HepG2 (cell line): ENCODE measurements around the gene DHX8. TPM values are rescaled to one million over a fixed set of nuclear protein-coding genes. Genes with fewer than 3 reads are reported as not detected.
A peak's percentile ranks its signal among the peaks of the same experiment; 100 is the strongest.

Experiments used
- IKZF1 ChIP-seq: fragments of 450-650 bp; IDR thresholded peaks from 2 replicates; pipeline ENCODE4 v1.7.1; 2016
- MED8 ChIP-seq: sonication (generic); formaldehyde crosslinking; IDR thresholded peaks from 2 replicates; pipeline ENCODE4 v1.8.1; 2023; ENCODE audit warnings: mild to moderate bottlenecking, missing genetic modification reagents; ENCODE audit not compliant: insufficient replicate concordance
- TCF7L2 ChIP-seq: IDR thresholded peaks from 2 replicates; pipeline ENCODE4 v1.6.1; 2011; ENCODE audit warnings: mild to moderate bottlenecking, low read depth, low read length, moderate library complexity
- THAP11 ChIP-seq: IDR thresholded peaks from 2 replicates; pipeline ENCODE4 v1.6.1; 2016; ENCODE audit warnings: missing biosample characterization, missing genetic modification reagents
- ZNF431 ChIP-seq: sonication (generic); formaldehyde crosslinking; IDR thresholded peaks from 2 replicates; pipeline ENCODE4 v1.9.0; 2022; ENCODE audit warnings: missing genetic modification reagents, low read depth, mild to moderate bottlenecking, borderline replicate concordance
- ZNF605 ChIP-seq: sonication (generic); formaldehyde crosslinking; IDR thresholded peaks from 2 replicates; pipeline ENCODE4 v1.8.0; 2022; ENCODE audit warnings: mild to moderate bottlenecking, missing genetic modification reagents
- ZNF616 ChIP-seq: sonication (generic); formaldehyde crosslinking; IDR thresholded peaks from 2 replicates; pipeline ENCODE4 v1.5.0; 2020; ENCODE audit warnings: low read depth, mild to moderate bottlenecking, missing genetic modification reagents
- ZNF761 ChIP-seq: sonication (generic); formaldehyde crosslinking; conservative IDR thresholded peaks from 2 replicates; pipeline ENCODE4 v1.4.0; 2020; ENCODE audit warnings: mild to moderate bottlenecking, missing genetic modification reagents
- polyA plus RNA-seq, 8 experiments: library from polyadenylated mRNA; depleted of rRNA in 3 of 8; stranded (reverse) in 7 of 8; unstranded in 1 of 8; fragments of >200 nt; fragmentation: Illumina TruSeq in 4 of 8; extraction: Trizol in 4 of 8; gene quantifications; 2 replicates each; pipeline versions ENCODE4 v1.2.1 to v1.2.3, GENCODE V29; 2011 to 2016; ENCODE audit warnings: low read depth in 4 of 8, missing spikeins in 1 of 8, mixed read lengths in 1 of 8; ENCODE audit not compliant: insufficient read depth in 1 of 8
- total RNA-seq, 5 experiments: library from RNA; depleted of rRNA; stranded (reverse); fragments of >200 nt; fragmentation: Illumina TruSeq; extraction: Trizol; gene quantifications; 2 replicates each; pipeline ENCODE4 v1.2.3, GENCODE V29; 2016; ENCODE audit warnings: low read depth in 1 of 5
- TF ChIP-seq, protein P1 (sequence below): sonication (generic); formaldehyde crosslinking; IDR thresholded peaks from 2 replicates; pipeline ENCODE4 v1.5.0; 2020; ENCODE audit warnings: missing genetic modification reagents
- TF ChIP-seq, protein P2 (sequence below): sonication (generic); formaldehyde crosslinking; conservative IDR thresholded peaks from 2 replicates; pipeline ENCODE4 v1.8.1; 2023; ENCODE audit warnings: missing genetic modification reagents
- TF ChIP-seq, protein P3 (sequence below): sonication (generic); formaldehyde crosslinking; IDR thresholded peaks from 2 replicates; pipeline ENCODE4 v1.9.0; 2021; ENCODE audit warnings: mild to moderate bottlenecking, missing genetic modification reagents
- TF ChIP-seq, protein P4 (sequence below): sonication (generic); formaldehyde crosslinking; IDR thresholded peaks from 2 replicates; pipeline ENCODE4 v1.8.0; 2022; ENCODE audit warnings: missing genetic modification reagents, mild to moderate bottlenecking, moderate library complexity, borderline replicate concordance
- TF ChIP-seq, protein P5 (sequence below): sonication (generic); formaldehyde crosslinking; IDR thresholded peaks from 2 replicates; pipeline ENCODE4 v1.4.0; 2020; ENCODE audit warnings: missing genetic modification reagents
- TF ChIP-seq, protein P6 (sequence below): IDR thresholded peaks from 2 replicates; pipeline ENCODE4 v1.6.1; 2016; ENCODE audit warnings: mild to moderate bottlenecking

The DHX8 gene
- total and polyA plus RNA-seq, 2 of the 13 experiments (the other 11 are each of a cell fraction or from before 2014, with no cell fraction given): 24.8 to 48.9 TPM

DNA sequence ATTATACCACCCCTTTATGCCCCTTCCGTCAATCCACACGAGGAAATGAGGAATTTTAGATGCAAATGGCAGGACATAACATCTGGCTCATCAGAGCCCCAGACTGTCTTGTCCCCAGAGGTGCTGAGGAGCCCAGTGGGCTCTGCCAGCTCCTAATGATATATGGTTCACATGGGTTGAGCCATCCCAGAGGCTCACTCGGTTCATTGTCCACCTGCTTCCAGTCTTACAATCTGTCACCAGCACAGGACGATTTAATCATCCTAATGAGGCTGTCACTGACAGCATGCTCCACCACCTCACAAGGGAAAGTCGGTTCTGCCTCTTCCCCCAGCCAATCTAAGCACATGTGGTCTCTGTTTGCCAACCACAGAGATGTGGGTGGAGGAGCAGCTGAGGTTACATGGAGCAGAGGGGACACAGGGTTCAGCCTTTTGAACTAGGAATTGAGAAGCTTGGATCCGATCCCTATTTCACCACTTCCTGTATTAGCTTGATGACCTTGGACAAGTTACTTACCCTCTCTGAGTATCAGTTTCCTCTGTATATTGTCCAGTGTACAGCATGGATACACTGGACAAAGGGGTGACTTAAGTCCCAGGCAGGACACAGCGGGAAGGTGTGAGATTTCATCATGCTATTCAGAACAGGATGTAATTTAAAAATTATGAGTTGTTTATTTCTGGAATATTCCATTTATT lies 27.0 kb upstream of the DHX8 start (continued):
- TF ChIP-seq, protein P1, sequence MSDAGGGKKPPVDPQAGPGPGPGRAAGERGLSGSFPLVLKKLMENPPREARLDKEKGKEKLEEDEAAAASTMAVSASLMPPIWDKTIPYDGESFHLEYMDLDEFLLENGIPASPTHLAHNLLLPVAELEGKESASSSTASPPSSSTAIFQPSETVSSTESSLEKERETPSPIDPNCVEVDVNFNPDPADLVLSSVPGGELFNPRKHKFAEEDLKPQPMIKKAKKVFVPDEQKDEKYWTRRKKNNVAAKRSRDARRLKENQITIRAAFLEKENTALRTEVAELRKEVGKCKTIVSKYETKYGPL: peak; percentile 86; the same call in 1 of the 2 replicates
- peak; percentile 87 for TF ChIP-seq ZNF761 (CRISPR knock-in tag)
- no peak for TF ChIP-seq TCF7L2
- TF ChIP-seq, protein P2, sequence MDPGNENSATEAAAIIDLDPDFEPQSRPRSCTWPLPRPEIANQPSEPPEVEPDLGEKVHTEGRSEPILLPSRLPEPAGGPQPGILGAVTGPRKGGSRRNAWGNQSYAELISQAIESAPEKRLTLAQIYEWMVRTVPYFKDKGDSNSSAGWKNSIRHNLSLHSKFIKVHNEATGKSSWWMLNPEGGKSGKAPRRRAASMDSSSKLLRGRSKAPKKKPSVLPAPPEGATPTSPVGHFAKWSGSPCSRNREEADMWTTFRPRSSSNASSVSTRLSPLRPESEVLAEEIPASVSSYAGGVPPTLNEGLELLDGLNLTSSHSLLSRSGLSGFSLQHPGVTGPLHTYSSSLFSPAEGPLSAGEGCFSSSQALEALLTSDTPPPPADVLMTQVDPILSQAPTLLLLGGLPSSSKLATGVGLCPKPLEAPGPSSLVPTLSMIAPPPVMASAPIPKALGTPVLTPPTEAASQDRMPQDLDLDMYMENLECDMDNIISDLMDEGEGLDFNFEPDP: no peak
- TF ChIP-seq, protein P3, sequence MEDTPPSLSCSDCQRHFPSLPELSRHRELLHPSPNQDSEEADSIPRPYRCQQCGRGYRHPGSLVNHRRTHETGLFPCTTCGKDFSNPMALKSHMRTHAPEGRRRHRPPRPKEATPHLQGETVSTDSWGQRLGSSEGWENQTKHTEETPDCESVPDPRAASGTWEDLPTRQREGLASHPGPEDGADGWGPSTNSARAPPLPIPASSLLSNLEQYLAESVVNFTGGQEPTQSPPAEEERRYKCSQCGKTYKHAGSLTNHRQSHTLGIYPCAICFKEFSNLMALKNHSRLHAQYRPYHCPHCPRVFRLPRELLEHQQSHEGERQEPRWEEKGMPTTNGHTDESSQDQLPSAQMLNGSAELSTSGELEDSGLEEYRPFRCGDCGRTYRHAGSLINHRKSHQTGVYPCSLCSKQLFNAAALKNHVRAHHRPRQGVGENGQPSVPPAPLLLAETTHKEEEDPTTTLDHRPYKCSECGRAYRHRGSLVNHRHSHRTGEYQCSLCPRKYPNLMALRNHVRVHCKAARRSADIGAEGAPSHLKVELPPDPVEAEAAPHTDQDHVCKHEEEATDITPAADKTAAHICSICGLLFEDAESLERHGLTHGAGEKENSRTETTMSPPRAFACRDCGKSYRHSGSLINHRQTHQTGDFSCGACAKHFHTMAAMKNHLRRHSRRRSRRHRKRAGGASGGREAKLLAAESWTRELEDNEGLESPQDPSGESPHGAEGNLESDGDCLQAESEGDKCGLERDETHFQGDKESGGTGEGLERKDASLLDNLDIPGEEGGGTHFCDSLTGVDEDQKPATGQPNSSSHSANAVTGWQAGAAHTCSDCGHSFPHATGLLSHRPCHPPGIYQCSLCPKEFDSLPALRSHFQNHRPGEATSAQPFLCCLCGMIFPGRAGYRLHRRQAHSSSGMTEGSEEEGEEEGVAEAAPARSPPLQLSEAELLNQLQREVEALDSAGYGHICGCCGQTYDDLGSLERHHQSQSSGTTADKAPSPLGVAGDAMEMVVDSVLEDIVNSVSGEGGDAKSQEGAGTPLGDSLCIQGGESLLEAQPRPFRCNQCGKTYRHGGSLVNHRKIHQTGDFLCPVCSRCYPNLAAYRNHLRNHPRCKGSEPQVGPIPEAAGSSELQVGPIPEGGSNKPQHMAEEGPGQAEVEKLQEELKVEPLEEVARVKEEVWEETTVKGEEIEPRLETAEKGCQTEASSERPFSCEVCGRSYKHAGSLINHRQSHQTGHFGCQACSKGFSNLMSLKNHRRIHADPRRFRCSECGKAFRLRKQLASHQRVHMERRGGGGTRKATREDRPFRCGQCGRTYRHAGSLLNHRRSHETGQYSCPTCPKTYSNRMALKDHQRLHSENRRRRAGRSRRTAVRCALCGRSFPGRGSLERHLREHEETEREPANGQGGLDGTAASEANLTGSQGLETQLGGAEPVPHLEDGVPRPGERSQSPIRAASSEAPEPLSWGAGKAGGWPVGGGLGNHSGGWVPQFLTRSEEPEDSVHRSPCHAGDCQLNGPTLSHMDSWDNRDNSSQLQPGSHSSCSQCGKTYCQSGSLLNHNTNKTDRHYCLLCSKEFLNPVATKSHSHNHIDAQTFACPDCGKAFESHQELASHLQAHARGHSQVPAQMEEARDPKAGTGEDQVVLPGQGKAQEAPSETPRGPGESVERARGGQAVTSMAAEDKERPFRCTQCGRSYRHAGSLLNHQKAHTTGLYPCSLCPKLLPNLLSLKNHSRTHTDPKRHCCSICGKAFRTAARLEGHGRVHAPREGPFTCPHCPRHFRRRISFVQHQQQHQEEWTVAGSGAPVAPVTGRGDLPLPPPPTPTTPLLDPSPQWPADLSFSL (CRISPR knock-in tag): peak; percentile 56; the same call in 1 of the 2 replicates
- TF ChIP-seq ZNF616: no peak
- no peak for TF ChIP-seq IKZF1
- peak; percentile 91 for TF ChIP-seq MED8 (CRISPR knock-in tag)
- TF ChIP-seq, protein P4, sequence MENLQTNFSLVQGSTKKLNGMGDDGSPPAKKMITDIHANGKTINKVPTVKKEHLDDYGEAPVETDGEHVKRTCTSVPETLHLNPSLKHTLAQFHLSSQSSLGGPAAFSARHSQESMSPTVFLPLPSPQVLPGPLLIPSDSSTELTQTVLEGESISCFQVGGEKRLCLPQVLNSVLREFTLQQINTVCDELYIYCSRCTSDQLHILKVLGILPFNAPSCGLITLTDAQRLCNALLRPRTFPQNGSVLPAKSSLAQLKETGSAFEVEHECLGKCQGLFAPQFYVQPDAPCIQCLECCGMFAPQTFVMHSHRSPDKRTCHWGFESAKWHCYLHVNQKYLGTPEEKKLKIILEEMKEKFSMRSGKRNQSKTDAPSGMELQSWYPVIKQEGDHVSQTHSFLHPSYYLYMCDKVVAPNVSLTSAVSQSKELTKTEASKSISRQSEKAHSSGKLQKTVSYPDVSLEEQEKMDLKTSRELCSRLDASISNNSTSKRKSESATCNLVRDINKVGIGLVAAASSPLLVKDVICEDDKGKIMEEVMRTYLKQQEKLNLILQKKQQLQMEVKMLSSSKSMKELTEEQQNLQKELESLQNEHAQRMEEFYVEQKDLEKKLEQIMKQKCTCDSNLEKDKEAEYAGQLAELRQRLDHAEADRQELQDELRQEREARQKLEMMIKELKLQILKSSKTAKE (CRISPR knock-in tag): peak; percentile 93
- TF ChIP-seq ZNF605 (CRISPR knock-in tag): peak; percentile 84; the same call in 1 of the 2 replicates
- TF ChIP-seq, protein P5, sequence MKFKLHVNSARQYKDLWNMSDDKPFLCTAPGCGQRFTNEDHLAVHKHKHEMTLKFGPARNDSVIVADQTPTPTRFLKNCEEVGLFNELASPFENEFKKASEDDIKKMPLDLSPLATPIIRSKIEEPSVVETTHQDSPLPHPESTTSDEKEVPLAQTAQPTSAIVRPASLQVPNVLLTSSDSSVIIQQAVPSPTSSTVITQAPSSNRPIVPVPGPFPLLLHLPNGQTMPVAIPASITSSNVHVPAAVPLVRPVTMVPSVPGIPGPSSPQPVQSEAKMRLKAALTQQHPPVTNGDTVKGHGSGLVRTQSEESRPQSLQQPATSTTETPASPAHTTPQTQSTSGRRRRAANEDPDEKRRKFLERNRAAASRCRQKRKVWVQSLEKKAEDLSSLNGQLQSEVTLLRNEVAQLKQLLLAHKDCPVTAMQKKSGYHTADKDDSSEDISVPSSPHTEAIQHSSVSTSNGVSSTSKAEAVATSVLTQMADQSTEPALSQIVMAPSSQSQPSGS (CRISPR knock-in tag): peak; percentile 94
- TF ChIP-seq THAP11 (CRISPR knock-in tag): peak; percentile 88
- peak; percentile 91 for TF ChIP-seq ZNF431 (CRISPR knock-in tag)
- TF ChIP-seq, protein P6, sequence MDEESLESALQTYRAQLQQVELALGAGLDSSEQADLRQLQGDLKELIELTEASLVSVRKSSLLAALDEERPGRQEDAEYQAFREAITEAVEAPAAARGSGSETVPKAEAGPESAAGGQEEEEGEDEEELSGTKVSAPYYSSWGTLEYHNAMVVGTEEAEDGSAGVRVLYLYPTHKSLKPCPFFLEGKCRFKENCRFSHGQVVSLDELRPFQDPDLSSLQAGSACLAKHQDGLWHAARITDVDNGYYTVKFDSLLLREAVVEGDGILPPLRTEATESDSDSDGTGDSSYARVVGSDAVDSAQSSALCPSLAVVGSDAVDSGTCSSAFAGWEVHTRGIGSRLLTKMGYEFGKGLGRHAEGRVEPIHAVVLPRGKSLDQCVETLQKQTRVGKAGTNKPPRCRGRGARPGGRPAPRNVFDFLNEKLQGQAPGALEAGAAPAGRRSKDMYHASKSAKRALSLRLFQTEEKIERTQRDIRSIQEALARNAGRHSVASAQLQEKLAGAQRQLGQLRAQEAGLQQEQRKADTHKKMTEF: peak; percentile 99
